CD4-positive, CD25-positive, alpha-beta regulatory T cell (primary cell): ENCODE measurements around the gene SLC25A34. TPM values are rescaled to one million over a fixed set of nuclear protein-coding genes. Genes with fewer than 3 reads are reported as not detected.

Experiments
- ATAC-seq, 2 donors: fragments of 150-1000 bp; cut with Tn5 transposase; one replicate each; pipeline ENCODE4 v1.10.0; 2021; ENCODE audit warnings: low read depth in 2 of 2, moderate number of reproducible peaks in 2 of 2, moderate library complexity in 1 of 2
- DNase-seq, 3 donors: peaks; one replicate each; pipeline versions ENCODE4 v3.0.0 to v3.0.0-alpha.2; 2012 to 2022; ENCODE audit warnings: mixed read lengths in 1 of 3
- H3K27ac ChIP-seq: one replicate; pipeline ENCODE4 v1.7.0; 2013; ENCODE audit warnings: mild to moderate bottlenecking, low read length; ENCODE audit not compliant: insufficient read depth, poor library complexity, severe bottlenecking
- H3K27me3 ChIP-seq: one replicate; pipeline ENCODE4 v1.7.0; 2013; ENCODE audit warnings: low read length; ENCODE audit not compliant: control insufficient read depth, insufficient read depth
- H3K36me3 ChIP-seq: one replicate; pipeline ENCODE4 v1.7.0; 2013; ENCODE audit warnings: mild to moderate bottlenecking, low read length, moderate library complexity; ENCODE audit not compliant: control insufficient read depth, insufficient read depth
- H3K4me1 ChIP-seq: 2 replicates; pipeline ENCODE4 v1.7.0; 2013; ENCODE audit warnings: mild to moderate bottlenecking, low read length; ENCODE audit not compliant: insufficient read depth, control insufficient read depth, poor library complexity, severe bottlenecking
- H3K4me3 ChIP-seq: one replicate; pipeline ENCODE4 v1.7.0; 2013; ENCODE audit warnings: low read depth, mild to moderate bottlenecking, low read length, moderate library complexity
- H3K9me3 ChIP-seq, 2 experiments: 1 replicate in 1 of 2; 2 replicates in 1 of 2; pipeline ENCODE4 v1.7.0; 2013; ENCODE audit warnings: low read length in 2 of 2, mild to moderate bottlenecking in 1 of 2, moderate library complexity in 1 of 2; ENCODE audit not compliant: control insufficient read depth in 2 of 2
- H3K27ac Mint-ChIP-seq, 3 donors: one replicate each; pipeline ENCODE4 v1.8.0; 2020 to 2022; ENCODE audit warnings: mild to moderate bottlenecking in 3 of 3, mixed read lengths in 3 of 3, moderate library complexity in 2 of 3
- H3K27me3 Mint-ChIP-seq: one replicate; pipeline ENCODE4 v1.8.0; 2022; ENCODE audit warnings: mild to moderate bottlenecking, mixed read lengths
- H3K36me3 Mint-ChIP-seq: one replicate; pipeline ENCODE4 v1.8.0; 2020; ENCODE audit warnings: mixed read lengths
- H3K4me1 Mint-ChIP-seq, 4 donors: one replicate each; pipeline ENCODE4 v1.8.0; 2020 to 2022; ENCODE audit warnings: mixed read lengths in 4 of 4, mild to moderate bottlenecking in 1 of 4
- H3K4me3 Mint-ChIP-seq, 4 donors: one replicate each; pipeline ENCODE4 v1.8.0; 2020 to 2022; ENCODE audit warnings: mild to moderate bottlenecking in 4 of 4, mixed read lengths in 4 of 4, moderate library complexity in 3 of 4
- H3K9me3 Mint-ChIP-seq, 7 donors: one replicate each; pipeline ENCODE4 v1.8.0; 2020 to 2022; ENCODE audit warnings: mixed read lengths in 7 of 7, mild to moderate bottlenecking in 3 of 7, moderate library complexity in 2 of 7
- polyA plus RNA-seq, 4 donors: library from polyadenylated mRNA; unstranded; fragments of 300-500 nt; fragmentation: Illumina TruSeq; gene quantifications; one replicate each; pipeline ENCODE4 v1.2.3, GENCODE V29; 2021
- total RNA-seq: library from RNA; stranded (reverse); gene quantifications from one replicate; pipeline ENCODE4 v1.2.3, GENCODE V29; 2022

SLC25A34 gene
- total and polyA plus RNA-seq, 5 donors from 2014 or later, result 1.8 TPM; not detected in 4

DNA sequence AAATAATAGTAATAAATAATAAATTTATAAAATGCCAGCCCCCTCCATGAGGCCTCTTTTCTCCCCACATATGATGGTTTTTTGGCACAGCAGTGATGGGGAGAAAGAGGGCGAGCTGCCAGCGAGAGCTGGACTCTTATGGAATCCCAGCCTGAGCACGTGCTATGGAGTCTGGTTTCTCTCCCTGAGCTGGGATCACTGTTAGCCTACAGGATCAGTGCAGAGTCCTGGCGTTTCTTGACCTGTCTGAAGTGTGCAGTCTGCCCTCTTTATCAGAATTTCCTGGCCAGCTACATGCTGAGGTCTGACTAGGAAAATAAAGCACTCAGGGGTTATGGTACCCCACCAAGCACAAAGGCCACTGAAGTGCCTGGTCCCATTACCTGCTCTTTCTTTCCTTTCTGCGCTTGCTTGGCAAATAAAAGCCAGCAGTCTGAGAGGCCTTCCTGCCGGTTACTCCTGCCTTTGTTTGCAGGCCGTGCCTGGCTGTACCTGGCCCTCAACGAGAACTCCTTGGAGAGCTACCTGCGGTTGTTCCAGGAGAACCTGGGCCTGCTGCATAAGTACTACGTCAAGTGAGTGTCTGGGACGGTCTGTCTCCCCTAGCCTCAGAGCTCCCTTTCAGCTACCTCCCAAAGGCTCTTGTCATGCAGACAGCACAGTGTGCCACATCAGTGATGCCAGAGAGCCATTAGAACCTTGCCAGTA lies 18.5 kb upstream of the SLC25A34 start:
- H3K36me3 ChIP-seq, result peaks cover 66% of the 10 kb centered on the region
- H3K36me3 Mint-ChIP-seq, result peaks cover 15% of the 10 kb centered on the region
- H3K27me3 Mint-ChIP-seq, result no peaks in the 10 kb centered on the region

GRCh38 chr1:15718199-15718601 lies 17.9 kb upstream of the SLC25A34 start:
- H3K9me3 ChIP-seq, result no peaks in the 10 kb centered on the region
- H3K36me3 ChIP-seq, result peaks cover 66% of the 10 kb centered on the region
- DNase-seq (no peak), ATAC-seq (no peak)
- no peak overlapping the region for H3K27ac ChIP-seq
- no peak overlapping the region for H3K4me3 ChIP-seq
- Mint-ChIP-seq H3K27me3 (no peaks in the 10 kb centered on the region), H3K4me3 (no peak overlapping the region), H3K36me3 (peaks cover 15% of the 10 kb centered on the region), H3K27ac (no peak overlapping the region), H3K4me1 (peaks cover 0 to 4% (median 0%) of the 10 kb centered on the region in 4 donors), H3K9me3 (no peaks in the 10 kb centered on the region)
- no peaks in the 10 kb centered on the region for H3K4me1 ChIP-seq
- H3K27me3 ChIP-seq, result no peaks in the 10 kb centered on the region

More for the DNA sequence above, 18.5 kb upstream of the SLC25A34 start:
- ATAC-seq, result no peak
- Histone ChIP-seq H3K27me3 (no peaks in the 10 kb centered on the region), H3K4me3 (no peak overlapping the region), H3K9me3 (no peaks in the 10 kb centered on the region), H3K27ac (no peak overlapping the region), H3K4me1 (no peaks in the 10 kb centered on the region)
- H3K27ac Mint-ChIP-seq, result no peak overlapping the region
- no peak overlapping the region for H3K4me3 Mint-ChIP-seq
- H3K4me1 Mint-ChIP-seq, result peaks cover 0 to 4% (median 0%) of the 10 kb centered on the region in 4 donors
- no peaks in the 10 kb centered on the region for H3K9me3 Mint-ChIP-seq
- no peak for DNase-seq

- DNase-seq (no peak), ATAC-seq (no peak)
- Mint-ChIP-seq H3K4me1 (peaks cover 0 to 2% (median under 1%) of the 10 kb centered on the region in 4 donors), H3K9me3 (no peaks in the 10 kb centered on the region), H3K27ac (no peak overlapping the region), H3K36me3 (peaks cover 11% of the 10 kb centered on the region), H3K4me3 (no peak overlapping the region), H3K27me3 (no peaks in the 10 kb centered on the region)
- Histone ChIP-seq H3K27ac (no peak overlapping the region), H3K36me3 (peaks cover 68% of the 10 kb centered on the region), H3K27me3 (no peaks in the 10 kb centered on the region), H3K9me3 (no peaks in the 10 kb centered on the region), H3K4me1 (no peaks in the 10 kb centered on the region), H3K4me3 (no peak overlapping the region)
Observed at GRCh38 chr1:15719381-15720120, 16.5 kb upstream of the SLC25A34 start.

DNA sequence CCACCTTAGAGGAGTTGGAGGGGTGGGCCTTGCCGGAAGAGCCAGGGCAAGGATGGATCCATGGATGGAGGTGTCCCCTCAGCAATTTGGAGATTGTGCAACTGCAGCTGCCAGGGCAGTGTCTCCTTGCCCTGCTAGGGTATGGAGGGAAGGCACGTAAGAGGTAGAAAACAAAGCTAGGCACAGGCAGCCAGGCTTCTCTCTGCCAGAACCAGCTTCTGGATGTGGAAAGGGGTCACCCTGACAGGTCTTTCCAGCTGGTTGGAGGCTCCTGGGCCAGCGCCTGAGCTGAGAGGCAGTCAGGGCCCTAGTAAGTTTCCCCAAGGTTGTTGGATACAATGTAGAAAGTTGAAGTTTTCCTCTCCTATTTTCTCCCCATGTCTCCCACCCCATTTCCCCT lies 15.2 kb upstream of the SLC25A34 start:
- Histone ChIP-seq H3K4me3 (no peak overlapping the region), H3K36me3 (peaks cover 70% of the 10 kb centered on the region), H3K27me3 (no peaks in the 10 kb centered on the region), H3K4me1 (no peaks in the 10 kb centered on the region), H3K27ac (no peak overlapping the region), H3K9me3 (no peaks in the 10 kb centered on the region)
- peaks cover 0 to 5% (median 0%) of the 10 kb centered on the region in 4 donors for H3K4me1 Mint-ChIP-seq
- peak overlapping the region in 1 of 3 donors; percentile 26 for H3K27ac Mint-ChIP-seq
- ATAC-seq (no peak), DNase-seq (no peak)
- peaks cover 11% of the 10 kb centered on the region for H3K36me3 Mint-ChIP-seq
- H3K27me3 Mint-ChIP-seq, result no peaks in the 10 kb centered on the region
- no peak overlapping the region for H3K4me3 Mint-ChIP-seq
- no peaks in the 10 kb centered on the region for H3K9me3 Mint-ChIP-seq

DNA sequence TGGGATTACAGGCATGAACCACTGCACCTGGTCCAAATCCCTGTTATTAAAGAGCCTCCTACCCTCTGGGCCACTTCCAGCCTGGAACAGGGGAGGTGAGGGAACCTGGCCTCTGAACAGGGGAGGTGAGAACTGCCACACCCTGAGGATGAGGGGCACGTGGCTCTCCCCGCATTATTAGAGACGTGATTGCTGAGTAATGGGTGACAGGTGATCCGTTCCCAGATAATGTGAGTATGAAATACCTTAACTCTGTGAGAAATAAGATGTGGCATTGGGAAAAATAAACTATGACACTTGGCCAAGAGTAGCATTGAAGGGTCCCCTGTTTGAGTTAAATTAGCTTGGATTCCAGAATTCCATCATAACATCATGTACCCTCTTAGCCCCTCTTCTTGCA lies 13.6 kb upstream of the SLC25A34 start:
- peaks cover 70% of the 10 kb centered on the region for H3K36me3 ChIP-seq
- no peak overlapping the region for H3K4me3 ChIP-seq
- H3K27me3 ChIP-seq, result no peaks in the 10 kb centered on the region
- Mint-ChIP-seq H3K4me1 (peaks cover 0 to 5% (median 0%) of the 10 kb centered on the region in 4 donors), H3K27me3 (no peaks in the 10 kb centered on the region), H3K36me3 (peaks cover 16% of the 10 kb centered on the region), H3K4me3 (no peak overlapping the region), H3K9me3 (no peaks in the 10 kb centered on the region), H3K27ac (no peak overlapping the region)
- H3K9me3 ChIP-seq, result no peaks in the 10 kb centered on the region
- ATAC-seq, result no peak
- no peak for DNase-seq
- no peaks in the 10 kb centered on the region for H3K4me1 ChIP-seq
- no peak overlapping the region for H3K27ac ChIP-seq

GRCh38 chr1:15722836-15723532 lies 13.1 kb upstream of the SLC25A34 start:
- no peak for ATAC-seq
- no peak for DNase-seq
- peaks cover 0 to 5% (median 0%) of the 10 kb centered on the region in 4 donors for H3K4me1 Mint-ChIP-seq
- H3K9me3 ChIP-seq, result no peaks in the 10 kb centered on the region
- H3K9me3 Mint-ChIP-seq, result no peaks in the 10 kb centered on the region
- H3K27ac ChIP-seq, result no peak overlapping the region
- no peaks in the 10 kb centered on the region for H3K27me3 Mint-ChIP-seq
- H3K27ac Mint-ChIP-seq, result no peak overlapping the region
- peaks cover 70% of the 10 kb centered on the region for H3K36me3 ChIP-seq
- H3K4me3 ChIP-seq, result no peak overlapping the region
- peaks cover 20% of the 10 kb centered on the region for H3K36me3 Mint-ChIP-seq
- no peaks in the 10 kb centered on the region for H3K4me1 ChIP-seq
- no peak overlapping the region for H3K4me3 Mint-ChIP-seq
- no peaks in the 10 kb centered on the region for H3K27me3 ChIP-seq

- H3K4me1 ChIP-seq, result no peaks in the 10 kb centered on the region
- ATAC-seq (no peak), DNase-seq (no peak)
- no peak overlapping the region for H3K4me3 ChIP-seq
- peaks cover 67% of the 10 kb centered on the region for H3K36me3 ChIP-seq
- no peaks in the 10 kb centered on the region for H3K27me3 ChIP-seq
- Mint-ChIP-seq H3K27ac (no peak overlapping the region), H3K36me3 (peaks cover 21% of the 10 kb centered on the region), H3K4me1 (peaks cover 0 to 5% (median 0%) of the 10 kb centered on the region in 4 donors), H3K9me3 (no peaks in the 10 kb centered on the region), H3K4me3 (no peak overlapping the region), H3K27me3 (no peaks in the 10 kb centered on the region)
- no peak overlapping the region for H3K27ac ChIP-seq
- no peaks in the 10 kb centered on the region for H3K9me3 ChIP-seq
Observed at GRCh38 chr1:15723631-15724246, 12.3 kb upstream of the SLC25A34 start.
